Body of pancreas (tissue), 4 donors: ENCODE data around the gene ARHGAP24.

Source experiments
- POLR2A ChIP-seq, 3 donors: fragments of 450-650 bp; IDR thresholded peaks; one replicate each; pipeline ENCODE4 v1.6.1; 2016; ENCODE audit warnings: antibody characterized with exemption in 3 of 3, mild to moderate bottlenecking in 2 of 3
- TF ChIP-seq, protein P1 (sequence below), 7 experiments: fragments of 450-650 bp in 4 of 7; fragments of 200-600 bp in 3 of 7; sonication (generic) in 3 of 7; IDR thresholded peaks; one replicate each; pipeline ENCODE4 v1.5.1; 2016 to 2019; ENCODE audit warnings: antibody characterized with exemption in 7 of 7

DNA sequence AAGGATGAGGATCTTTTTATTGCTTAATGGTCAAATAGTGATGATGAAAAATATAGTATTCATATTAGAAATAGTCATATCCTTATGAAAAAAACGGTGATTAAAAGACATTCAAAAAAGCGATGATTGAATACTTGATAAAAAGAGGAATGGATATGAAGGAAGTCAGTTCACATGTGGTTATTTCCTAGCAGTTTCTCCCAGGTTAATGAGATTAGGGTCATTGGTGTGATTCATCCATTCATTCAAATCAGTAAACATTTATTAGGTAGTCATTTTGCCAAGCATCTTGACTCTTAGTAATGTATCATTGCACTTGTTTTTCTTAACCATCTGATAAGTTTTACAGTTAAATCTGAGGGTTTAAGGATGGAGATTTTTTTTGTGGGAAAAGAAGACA, 294.1 kb downstream of the ARHGAP24 start:
- TF ChIP-seq, protein P1, sequence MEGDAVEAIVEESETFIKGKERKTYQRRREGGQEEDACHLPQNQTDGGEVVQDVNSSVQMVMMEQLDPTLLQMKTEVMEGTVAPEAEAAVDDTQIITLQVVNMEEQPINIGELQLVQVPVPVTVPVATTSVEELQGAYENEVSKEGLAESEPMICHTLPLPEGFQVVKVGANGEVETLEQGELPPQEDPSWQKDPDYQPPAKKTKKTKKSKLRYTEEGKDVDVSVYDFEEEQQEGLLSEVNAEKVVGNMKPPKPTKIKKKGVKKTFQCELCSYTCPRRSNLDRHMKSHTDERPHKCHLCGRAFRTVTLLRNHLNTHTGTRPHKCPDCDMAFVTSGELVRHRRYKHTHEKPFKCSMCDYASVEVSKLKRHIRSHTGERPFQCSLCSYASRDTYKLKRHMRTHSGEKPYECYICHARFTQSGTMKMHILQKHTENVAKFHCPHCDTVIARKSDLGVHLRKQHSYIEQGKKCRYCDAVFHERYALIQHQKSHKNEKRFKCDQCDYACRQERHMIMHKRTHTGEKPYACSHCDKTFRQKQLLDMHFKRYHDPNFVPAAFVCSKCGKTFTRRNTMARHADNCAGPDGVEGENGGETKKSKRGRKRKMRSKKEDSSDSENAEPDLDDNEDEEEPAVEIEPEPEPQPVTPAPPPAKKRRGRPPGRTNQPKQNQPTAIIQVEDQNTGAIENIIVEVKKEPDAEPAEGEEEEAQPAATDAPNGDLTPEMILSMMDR (IDR thresholded peaks at IDR 0.05), result no peak
- TF ChIP-seq POLR2A (IDR thresholded peaks at IDR 0.05), result no peak
